Measurements from ENCODE around the gene RNU6-1.

RNU6-1 gene

DNA sequence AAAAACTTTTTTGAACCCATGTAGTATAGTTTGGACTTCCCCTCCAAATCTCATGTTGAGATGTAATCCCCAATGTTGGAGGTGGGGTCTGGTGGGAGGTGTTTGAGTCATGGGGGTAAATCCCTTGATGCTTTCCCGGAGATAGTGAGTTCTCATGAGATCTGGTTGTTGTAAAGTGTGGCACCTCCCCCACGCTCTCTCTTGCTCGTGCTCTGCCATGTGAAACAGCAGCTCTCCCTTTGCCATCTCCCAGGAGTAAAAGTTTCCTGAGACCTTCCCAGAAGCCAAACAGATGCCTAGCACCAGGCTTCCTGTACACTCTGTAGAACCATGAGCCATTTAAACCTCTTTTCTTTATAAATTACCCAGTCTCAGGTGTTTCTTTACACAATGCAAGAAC, 16.0 kb upstream of the RNU6-1 start:
- no peak for DNase-seq

GRCh38 chr15:67854358-67854757, 14.5 kb upstream of the RNU6-1 start:
- DNase-seq = no peak

DNA sequence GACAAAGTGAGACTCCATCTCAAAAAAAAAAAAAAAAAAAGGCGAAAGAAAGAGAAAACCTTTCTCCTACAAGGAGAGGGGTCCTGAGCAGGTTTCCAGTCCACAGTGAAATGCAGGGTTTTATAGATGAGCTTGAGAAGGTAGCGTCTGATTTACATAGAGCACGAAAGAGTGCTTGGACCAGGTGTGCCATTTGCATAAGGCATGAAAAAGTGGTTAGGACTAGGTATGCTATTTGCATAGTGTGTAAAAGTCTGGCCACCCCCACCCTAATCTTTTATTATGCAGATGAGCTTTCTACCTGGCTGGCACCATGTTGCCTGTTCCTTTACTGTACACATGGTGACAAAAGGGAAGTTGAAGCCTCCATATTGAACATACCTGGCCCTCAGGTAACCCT, 13.6 kb upstream of the RNU6-1 start:
- DNase-seq = no peak

- DNase-seq = no peak
Measured at GRCh38 chr15:67852418-67852817, 12.6 kb upstream of the RNU6-1 start.

GRCh38 chr15:67850994-67851571, 11.2 kb upstream of the RNU6-1 start:
- DNase-seq = no peak

DNA sequence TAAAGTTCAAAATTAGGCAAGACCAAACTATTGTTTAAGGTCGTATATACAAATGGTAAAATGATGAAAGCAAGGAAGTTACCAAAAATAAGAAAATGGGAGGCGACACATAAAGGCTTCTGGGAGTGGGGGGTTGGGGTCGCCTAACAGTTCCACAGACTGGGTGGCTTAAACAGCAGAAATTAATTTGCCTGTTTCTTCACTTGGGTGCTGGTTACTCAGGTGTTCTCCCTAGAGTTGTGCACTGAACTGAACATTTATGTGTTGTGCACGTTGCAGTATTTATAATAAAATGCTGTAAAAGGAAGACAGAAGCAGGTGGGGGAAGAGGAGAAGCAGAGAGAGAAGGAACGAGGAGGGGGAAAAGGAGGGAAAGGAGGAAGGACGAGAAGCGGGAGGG, 10.5 kb upstream of the RNU6-1 start:
- DNase-seq = no peak

GRCh38 chr15:67849538-67849937, 9.7 kb upstream of the RNU6-1 start:
- DNase-seq = no peak

GRCh38 chr15:67845974-67846373, 6.1 kb upstream of the RNU6-1 start:
- DNase-seq = no peak

DNA sequence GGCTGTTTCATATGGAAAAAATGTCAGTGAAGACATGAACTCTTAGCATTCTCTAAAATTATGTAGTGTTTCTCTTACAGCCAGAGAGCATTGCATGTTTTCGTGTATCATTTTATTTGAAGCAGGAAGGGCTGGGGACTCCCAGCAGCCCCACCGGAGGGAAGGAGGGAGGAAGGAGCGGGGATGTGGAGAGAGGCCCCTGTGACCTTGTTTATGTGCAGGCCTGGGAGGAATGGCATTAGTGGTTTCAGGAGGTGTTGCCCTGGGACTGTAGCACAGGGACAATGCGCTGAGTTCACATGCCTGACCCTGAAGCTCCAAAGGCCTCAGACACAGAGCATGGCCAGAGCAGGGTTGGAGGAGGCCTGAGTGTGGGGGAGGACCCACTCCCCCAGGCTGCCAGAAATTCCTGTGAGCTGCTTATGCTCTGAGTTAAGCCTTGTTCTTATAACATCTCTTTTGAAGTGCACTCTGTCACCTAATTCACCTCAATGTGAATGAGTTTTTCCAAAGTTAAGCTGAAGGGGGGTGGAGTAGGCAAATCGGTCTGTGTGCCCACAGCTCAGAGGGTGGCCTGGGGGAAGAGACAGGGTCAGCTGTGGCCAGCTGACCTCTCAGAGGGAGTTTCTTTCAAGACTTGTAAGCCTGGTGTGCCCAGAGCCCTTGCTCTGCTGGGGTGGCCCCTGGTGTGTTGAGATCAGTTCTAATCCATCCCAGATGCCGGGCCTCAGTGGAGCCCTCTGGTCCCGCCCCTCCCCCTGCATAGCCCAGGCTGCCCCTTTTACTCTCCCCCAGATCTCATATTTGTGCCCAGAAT, 3.9 kb upstream of the RNU6-1 start:
- no peak for DNase-seq

- no peak for DNase-seq
Measured at GRCh38 chr15:67843092-67843501, 3.3 kb upstream of the RNU6-1 start.

GRCh38 chr15:67841513-67841762, 1.6 kb upstream of the RNU6-1 start:
- no peak for DNase-seq

- DNase-seq = no peak
Measured at GRCh38 chr15:67840749-67841512, 1.1 kb upstream of the RNU6-1 start.

- DNase-seq = peak in 1 of 2 experiments; percentile 72
Measured at GRCh38 chr15:67839499-67839928, 331 bp downstream of the RNU6-1 start.

DNA sequence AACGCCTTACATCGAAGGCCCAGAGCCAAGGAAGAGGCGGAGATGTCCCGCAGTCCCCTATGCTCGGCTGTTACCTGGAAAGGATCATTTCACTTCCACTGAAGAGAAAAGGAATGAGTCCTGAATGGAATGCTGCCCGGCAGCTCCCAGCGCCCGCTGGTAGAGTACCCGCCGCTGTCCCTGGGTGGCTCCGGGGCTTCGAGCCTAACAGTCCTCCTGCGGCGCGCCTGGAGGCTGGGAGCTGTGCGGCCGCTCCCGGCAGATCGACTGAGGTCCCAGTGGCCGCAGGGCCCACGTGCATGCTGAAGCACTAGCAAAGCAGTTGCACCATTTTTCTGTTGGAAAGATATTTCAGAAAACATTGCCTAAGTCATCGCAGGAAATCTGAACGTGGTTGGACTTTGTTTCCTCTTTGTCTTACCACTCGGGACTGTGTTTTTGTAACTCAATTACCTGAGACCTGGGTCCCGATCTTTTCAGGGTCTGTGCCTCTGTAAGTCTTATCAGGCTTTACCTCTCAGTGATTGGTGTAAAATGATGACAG, 984 bp downstream of the RNU6-1 start:
- no peak for DNase-seq

- DNase-seq = no peak
Measured at GRCh38 chr15:67836955-67837354, 2.9 kb downstream of the RNU6-1 start.

GRCh38 chr15:67836477-67836876, 3.4 kb downstream of the RNU6-1 start:
- DNase-seq = no peak

DNA sequence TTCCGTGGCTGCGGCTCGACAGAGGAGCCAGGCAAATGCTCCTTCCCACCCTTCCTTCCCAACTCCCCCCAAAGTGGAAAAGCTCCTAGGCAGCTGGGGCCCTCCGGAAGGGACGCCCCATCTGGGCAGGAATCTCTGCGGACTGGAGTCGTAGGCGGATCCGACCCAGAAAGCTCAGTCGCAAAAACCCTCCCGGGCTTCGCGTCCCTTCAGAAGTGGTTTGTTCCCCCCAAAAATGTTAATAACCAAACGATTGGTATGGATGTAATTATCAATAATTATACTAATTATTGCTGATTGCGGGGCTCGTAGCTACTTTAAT, 3.8 kb downstream of the RNU6-1 start:
- no peak for DNase-seq

- no peak for DNase-seq
Measured at GRCh38 chr15:67835297-67836133, 4.3 kb downstream of the RNU6-1 start.

- DNase-seq = no peak
Measured at GRCh38 chr15:67834581-67835296, 5.1 kb downstream of the RNU6-1 start.

DNA sequence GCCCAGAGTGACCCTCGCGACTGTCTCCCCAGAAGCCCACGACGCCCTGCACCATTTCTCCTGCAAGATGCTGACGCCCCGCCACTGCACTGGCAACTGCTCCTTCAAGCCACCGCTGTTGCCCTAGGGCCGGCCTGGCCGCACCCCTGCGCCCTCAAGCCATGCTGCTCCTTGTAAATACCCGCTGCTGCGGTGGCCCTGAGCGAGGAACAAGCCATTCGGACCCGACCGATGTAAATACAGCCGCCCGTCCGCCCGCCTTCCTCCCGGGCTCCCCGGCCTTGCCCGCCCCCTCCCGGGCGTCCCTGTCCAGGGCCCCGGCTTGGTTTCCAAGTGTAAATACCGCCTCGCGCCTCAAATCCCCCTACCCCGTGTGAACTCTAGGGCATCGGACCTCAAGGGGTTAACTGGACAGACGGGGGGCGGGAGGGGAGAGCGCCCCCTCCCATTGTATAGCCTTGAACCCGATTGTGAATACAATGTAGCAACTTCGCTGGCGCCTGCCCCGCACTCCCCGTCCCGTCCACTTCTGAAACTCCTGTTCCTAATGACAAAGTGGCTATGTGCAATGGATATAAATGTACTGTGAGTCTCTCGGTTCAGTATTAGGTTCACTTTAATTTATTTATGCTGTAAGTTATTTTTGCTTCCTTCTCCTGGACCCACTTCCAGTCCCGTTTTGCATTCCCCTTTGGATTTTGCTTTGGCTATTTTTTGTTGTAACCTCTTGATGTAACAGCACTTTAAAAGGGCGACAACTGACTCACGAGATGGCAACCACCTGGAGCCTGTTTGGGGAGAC, 5.9 kb downstream of the RNU6-1 start:
- DNase-seq = no peak

DNA sequence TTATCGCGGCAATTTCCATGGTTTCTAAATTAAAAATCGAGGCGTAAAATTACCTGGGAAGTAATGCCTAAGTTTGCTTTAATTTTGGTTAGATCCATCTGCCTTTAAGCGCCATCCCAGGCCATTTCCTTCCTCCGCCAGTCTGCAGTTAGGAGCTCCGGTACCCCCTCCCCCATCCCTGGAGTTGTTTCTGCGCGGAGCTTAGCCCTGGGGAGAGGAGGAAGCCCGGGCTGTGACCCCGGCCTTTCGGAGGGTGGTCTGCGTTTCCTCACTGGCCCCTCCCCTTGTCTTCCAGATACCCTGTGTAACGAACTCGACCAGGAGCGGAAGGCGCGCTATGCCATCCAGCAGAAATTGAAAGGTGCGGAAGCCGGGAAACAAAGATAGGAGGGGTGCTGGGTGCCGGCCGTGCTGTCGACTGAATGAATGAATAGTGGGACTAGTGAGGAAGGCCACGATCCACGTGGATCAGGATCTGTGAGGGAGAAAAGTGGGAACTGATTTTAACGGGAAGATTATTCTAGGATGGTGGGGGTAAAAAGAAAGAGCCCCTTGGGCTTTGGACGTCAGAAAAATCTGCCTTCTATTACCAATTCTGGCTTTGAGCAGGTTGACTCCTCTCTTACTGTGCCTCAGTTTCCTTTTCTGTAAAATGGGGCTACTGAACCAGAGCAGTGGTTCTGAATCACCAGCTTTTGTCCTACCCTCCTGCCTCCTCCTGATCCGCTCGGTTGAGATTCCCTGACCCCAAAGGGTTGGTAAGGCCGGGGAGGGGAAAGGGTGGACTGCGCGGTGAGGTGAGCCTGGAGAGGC, 6.7 kb downstream of the RNU6-1 start:
- no peak for DNase-seq
